IMR-90 (cell line): ENCODE data around the gene EML1. TPM values are rescaled to one million over a fixed set of nuclear protein-coding genes. Genes with fewer than 3 reads are reported as not detected.

Experiments used
- ATAC-seq: fragments of 200-7000 bp; cut with Tn5 transposase; 2 replicates; pipeline ENCODE4 v1.9.1; 2020; ENCODE audit warnings: low read depth, mild to moderate bottlenecking, moderate library complexity
- BruUV-seq: library from RNA; stranded (reverse); fragments of 400-500 nt; replicated peaks from 2 replicates; lab custom pipeline; 2021; lab: Mats Ljungman, UMichigan
- CTCF ChIA-PET: fragments of 300-600 bp; formaldehyde crosslinking; extraction: SDS; loops from one replicate; lab custom pipeline; 2021; ENCODE audit warnings: antibody characterized with exemption; lab: Yijun Ruan, JAX
- POLR2A ChIA-PET: fragments of 300-600 bp; sonication (Branson Sonifier 250); formaldehyde crosslinking; loops from one replicate; lab custom pipeline; 2022; ENCODE audit warnings: antibody characterized with exemption; ENCODE audit not compliant: unreplicated experiment; lab: Charles Lee
- DNase-seq: peaks from one replicate; pipeline ENCODE4 v3.0.0; 2013
- H2AFZ ChIP-seq: replicated peaks from 2 replicates; pipeline ENCODE3; 2013; ENCODE audit warnings: low read length, mild to moderate bottlenecking; ENCODE audit not compliant: poor library complexity
- H2AK5ac ChIP-seq: 2 replicates; pipeline ENCODE4 v1.6.1; 2013; ENCODE audit warnings: low read depth, low read length, inconsistent platforms
- H2AK9ac ChIP-seq: replicated peaks from 2 replicates; pipeline ENCODE3; 2013; ENCODE audit warnings: mild to moderate bottlenecking, low read depth, low read length, moderate library complexity; ENCODE audit not compliant: poor library complexity
- H2BK120ac ChIP-seq: 2 replicates; pipeline ENCODE4 v1.6.1; 2013; ENCODE audit warnings: low read depth, low read length, inconsistent platforms
- H2BK15ac ChIP-seq: 3 replicates; pipeline ENCODE4 v1.6.1; 2013; ENCODE audit warnings: low read depth, low read length, inconsistent platforms
- H2BK20ac ChIP-seq: 2 replicates; pipeline ENCODE4 v1.6.1; 2013; ENCODE audit warnings: low read depth, mild to moderate bottlenecking, inconsistent platforms, low read length, moderate library complexity
- H2BK5ac ChIP-seq: 2 replicates; pipeline ENCODE4 v1.6.1; 2013; ENCODE audit warnings: mild to moderate bottlenecking, low read depth, low read length, inconsistent platforms; ENCODE audit not compliant: poor library complexity, severe bottlenecking
- H3K14ac ChIP-seq: replicated peaks from 2 replicates; pipeline ENCODE4 v1.6.1; 2013; ENCODE audit warnings: low read depth, low read length, inconsistent platforms
- H3K18ac ChIP-seq: 2 replicates; pipeline ENCODE4 v1.6.1; 2013; ENCODE audit warnings: low read depth, low read length, control low read depth
- H3K23ac ChIP-seq: 2 replicates; pipeline ENCODE4 v1.6.1; 2013; ENCODE audit warnings: low read depth, low read length, inconsistent platforms
- H3K27ac ChIP-seq: 2 replicates; pipeline ENCODE4 v1.5.1; 2013; ENCODE audit warnings: mild to moderate bottlenecking, control low read depth, low read length; ENCODE audit not compliant: insufficient read depth
- H3K27me3 ChIP-seq: 2 replicates; pipeline ENCODE4 v1.6.1; 2013; ENCODE audit warnings: low read length; ENCODE audit not compliant: control insufficient read depth, insufficient read depth
- H3K36me3 ChIP-seq: 2 replicates; pipeline ENCODE4 v1.6.1; 2013; ENCODE audit warnings: low read length, mixed read lengths; ENCODE audit not compliant: control insufficient read depth, insufficient read depth
- H3K4ac ChIP-seq: 2 replicates; pipeline ENCODE4 v1.6.1; 2013; ENCODE audit warnings: low read depth, low read length, inconsistent platforms
- H3K4me1 ChIP-seq: 2 replicates; pipeline ENCODE4 v1.6.1; 2013; ENCODE audit warnings: low read length, mixed read lengths; ENCODE audit not compliant: control insufficient read depth, insufficient read depth
- H3K4me2 ChIP-seq: 2 replicates; pipeline ENCODE4 v1.6.1; 2013; ENCODE audit warnings: low read depth, mild to moderate bottlenecking, control low read depth, low read length, moderate library complexity
- H3K4me3 ChIP-seq: 2 replicates; pipeline ENCODE4 v1.5.1; 2013; ENCODE audit warnings: low read depth, mild to moderate bottlenecking, control low read depth, low read length, moderate library complexity; ENCODE audit not compliant: insufficient read depth
- H3K56ac ChIP-seq: 2 replicates; pipeline ENCODE4 v1.6.1; 2013; ENCODE audit warnings: low read length, inconsistent platforms; ENCODE audit not compliant: insufficient read depth; ENCODE audit errors: extremely low read depth
- H3K79me1 ChIP-seq, 2 experiments: 2 replicates each; pipeline ENCODE4 v1.6.1; 2013; ENCODE audit warnings: low read length in 2 of 2, inconsistent platforms in 1 of 2, low read depth in 1 of 2
- H3K9ac ChIP-seq: 2 replicates; pipeline ENCODE4 v1.6.1; 2013; ENCODE audit warnings: low read depth, low read length, control low read depth
- H3K9me1 ChIP-seq: 2 replicates; pipeline ENCODE4 v1.6.1; 2013; ENCODE audit warnings: low read length, inconsistent platforms; ENCODE audit not compliant: insufficient read depth
- H3K9me3 ChIP-seq: 2 replicates; pipeline ENCODE4 v1.6.1; 2013; ENCODE audit warnings: low read length; ENCODE audit not compliant: control insufficient read depth, insufficient read depth
- H4K20me1 ChIP-seq: 2 replicates; pipeline ENCODE4 v1.6.1; 2013; ENCODE audit warnings: low read length, inconsistent platforms; ENCODE audit not compliant: insufficient read depth
- H4K5ac ChIP-seq: 2 replicates; pipeline ENCODE4 v1.6.1; 2013; ENCODE audit warnings: mild to moderate bottlenecking, low read depth, low read length, control low read depth
- H4K8ac ChIP-seq, 2 experiments: 2 replicates each; pipeline ENCODE4 v1.6.1; 2013; ENCODE audit warnings: low read depth in 2 of 2, low read length in 2 of 2, control low read depth in 1 of 2, inconsistent platforms in 1 of 2
- H4K91ac ChIP-seq: 2 replicates; pipeline ENCODE4 v1.6.1; 2013; ENCODE audit warnings: low read depth, low read length, inconsistent platforms; ENCODE audit not compliant: insufficient read depth
- CTCF ChIP-seq: conservative IDR thresholded peaks from 2 replicates; pipeline ENCODE4 v1.5.1; 2012; ENCODE audit warnings: mild to moderate bottlenecking, low read depth, low read length, improper control_type of control experiment
- WGBS, 2 experiments: methylation state at CpG; one replicate each; pipeline versions ENCODE4 v1.1.5 to v1.1.7; 2013; ENCODE audit warnings: missing lambda C conversion rate in 2 of 2; ENCODE audit not compliant: insufficient read length in 1 of 2; ENCODE audit errors: extremely low coverage in 2 of 2; 5-methylcytosine and 5-hydroxymethylcytosine counted together
- dilution Hi-C: fragments of 300-500 bp; cut with HindIII; formaldehyde crosslinking; loops from one replicate; pipeline ENCODE4 v1.14.3; 2018; ENCODE audit warnings: low sequenced_read_pairs; ENCODE audit not compliant: unreplicated experiment
- in situ Hi-C: fragments of 300-500 bp; cut with MboI; formaldehyde crosslinking; loops from 3 replicates; pipeline ENCODE4 v1.14.3; 2019; ENCODE audit warnings: low sequenced_read_pairs, inconsistent platforms, mixed read lengths
- intact Hi-C: fragments of 100-400 bp; cut with micrococcal nuclease; formaldehyde crosslinking; loops from 2 replicates; pipeline ENCODE4 v1.10.0; 2022
- polyA plus RNA-seq, 3 experiments: library from polyadenylated mRNA; depleted of rRNA; stranded (reverse); fragments of >200 nt; gene quantifications; 2 replicates each; pipeline ENCODE4 v1.2.3, GENCODE V29; 2012; ENCODE audit warnings: low replicate concordance in 1 of 3
- total RNA-seq: library from RNA; depleted of rRNA; stranded (reverse); fragments of >200 nt; gene quantifications from 2 replicates; pipeline ENCODE4 v1.2.3, GENCODE V29; 2012
- TF ChIP-seq, protein P1 (sequence below): fragments of 150-350 bp; IDR thresholded peaks from 2 replicates; pipeline ENCODE4 v1.6.1; 2017; ENCODE audit warnings: mild to moderate bottlenecking, antibody characterized with exemption, low read length, low read depth

The EML1 gene
- total and polyA plus RNA-seq, 2 of the 4 experiments (the other 2 are of a cell fraction): 14.0 to 42.3 TPM

DNA sequence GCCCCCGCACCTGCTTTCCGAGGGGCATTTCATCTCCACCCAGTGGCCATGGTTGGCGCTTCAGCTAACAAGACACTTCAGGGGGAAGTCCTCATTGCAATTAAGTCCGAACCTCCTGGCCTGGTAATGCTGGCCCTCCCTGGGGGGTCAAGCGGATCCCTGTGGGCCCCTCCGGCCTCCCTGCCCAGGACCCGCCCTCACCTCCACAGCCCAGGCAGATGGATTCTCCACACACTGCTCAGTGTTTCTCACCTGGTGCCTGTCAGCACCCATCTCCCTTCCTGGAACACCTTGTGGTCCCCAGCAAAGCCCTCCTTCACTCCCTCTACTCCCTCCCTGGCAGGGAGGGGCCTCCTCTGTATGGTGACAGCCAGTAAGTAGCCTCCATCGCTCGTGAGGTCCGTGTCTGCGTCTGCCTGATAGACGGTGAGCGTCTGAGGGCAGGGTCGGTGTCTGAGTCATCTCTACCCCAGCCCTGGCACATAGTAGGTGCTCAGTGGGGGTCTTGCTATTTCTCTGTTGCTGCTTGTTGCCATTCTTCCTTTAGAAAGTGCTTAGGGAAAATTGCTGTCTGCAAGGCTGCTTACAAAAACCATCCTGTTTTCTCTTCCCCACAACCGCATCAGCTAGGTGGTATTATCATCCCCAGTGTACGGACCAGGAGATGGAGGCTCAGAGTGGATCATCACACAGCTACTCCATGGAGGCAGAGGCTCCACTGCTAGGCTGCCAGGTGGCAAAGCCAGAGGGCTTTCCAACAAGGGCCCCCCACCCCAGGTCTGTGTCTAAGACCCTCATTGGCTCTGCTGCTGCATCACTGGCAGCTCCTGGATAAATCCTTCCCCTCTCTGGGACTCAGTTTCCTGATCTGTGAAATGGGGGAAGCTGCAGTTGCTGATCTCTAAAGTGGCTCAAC is 39.7 kb upstream of the EML1 start:
- no TSS peak for BruUV-seq
- Histone ChIP-seq H3K27me3 (no peaks in the 10 kb centered on the region), H3K9me1 (peaks cover 39% of the 10 kb centered on the region), H3K4me2 (no peak overlapping the region), H4K91ac (peak overlapping the region; percentile 99), H3K79me1 (peaks cover 0 to 28% of the 10 kb centered on the region in 2 experiments; a peak in 2 of 4 replicates), H2BK15ac (peak overlapping the region; percentile 99; the same call in 2 of the 3 replicates), H3K18ac (peak overlapping the region; percentile 93), H2BK5ac (peak overlapping the region; percentile 88), H2AFZ (peak overlapping the region; percentile 77), H2BK20ac (peak overlapping the region; percentile 97), H2AK9ac (peak overlapping the region; percentile 93), H3K4me3 (no peak overlapping the region), H4K20me1 (peaks cover 4% of the 10 kb centered on the region; the same call in 1 of the 2 replicates), H3K14ac (peak overlapping the region; percentile 94), H3K36me3 (no peaks in the 10 kb centered on the region), H3K23ac (peak overlapping the region; percentile 64), H2BK120ac (peak overlapping the region; percentile 99), H3K4me1 (peaks cover 59% of the 10 kb centered on the region), H4K8ac (peak overlapping the region; percentile 91 to 92), H3K4ac (peak overlapping the region; percentile 100), H3K9ac (peak overlapping the region; percentile 38; the same call in 1 of the 2 replicates), H3K27ac (peak overlapping the region; percentile 92), H3K56ac (peak overlapping the region; percentile 63; the same call in 1 of the 2 replicates), H4K5ac (peak overlapping the region; percentile 73), H3K9me3 (no peaks in the 10 kb centered on the region), H2AK5ac (peak overlapping the region; percentile 99)
- WGBS, 2 experiments: 60% methylated on average over 1 of the region's 16 CpGs; no CpG with 5 or more reads in 1 of the 2 experiments
- TF ChIP-seq, protein P1, sequence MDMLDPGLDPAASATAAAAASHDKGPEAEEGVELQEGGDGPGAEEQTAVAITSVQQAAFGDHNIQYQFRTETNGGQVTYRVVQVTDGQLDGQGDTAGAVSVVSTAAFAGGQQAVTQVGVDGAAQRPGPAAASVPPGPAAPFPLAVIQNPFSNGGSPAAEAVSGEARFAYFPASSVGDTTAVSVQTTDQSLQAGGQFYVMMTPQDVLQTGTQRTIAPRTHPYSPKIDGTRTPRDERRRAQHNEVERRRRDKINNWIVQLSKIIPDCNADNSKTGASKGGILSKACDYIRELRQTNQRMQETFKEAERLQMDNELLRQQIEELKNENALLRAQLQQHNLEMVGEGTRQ: no peak
- TF ChIP-seq CTCF: peak; percentile 18; the same call in 1 of the 2 replicates
- intact Hi-C loops: no loop called here
- in situ Hi-C loops: no loop called here
- ATAC-seq (no peak), DNase-seq (no peak)
- ChIA-PET CTCF (interaction anchor here (0.7 to 1.4 kb wide), 3 partner anchors 23 to 69 kb away, joined by 3 to 6 read pairs (median 5); no protein-coding TSS in a partner anchor), POLR2A (no interaction called here)
- dilution Hi-C loops: no loop called here
